SK-N-SH (cell line): ENCODE data around the gene CENPT. TPM values are rescaled to one million over a fixed set of nuclear protein-coding genes. Genes with fewer than 3 reads are reported as not detected.

Experiments
- CTCF ChIA-PET: fragments of 300-600, 350-600 bp; formaldehyde crosslinking; extraction: SDS; loops from one replicate; lab custom pipeline; 2021; lab: Yijun Ruan, JAX
- POLR2A ChIA-PET: fragments of 350-600 bp; sonication (Branson Sonifier 250); formaldehyde crosslinking; extraction: SDS; loops from one replicate; lab custom pipeline; 2020; ENCODE audit warnings: antibody characterized with exemption, inconsistent platforms; lab: Yijun Ruan, JAX
- DNase-seq: peaks from one replicate; pipeline ENCODE4 v3.0.0; 2012
- H2AFZ ChIP-seq: fragments of 200-600 bp; sonication (generic); 2 replicates; pipeline ENCODE4 v1.8.1; 2016; ENCODE audit warnings: antibody characterized with exemption, mild to moderate bottlenecking, low read depth
- H3F3A ChIP-seq: fragments of 200-600 bp; sonication (generic); replicated peaks from 2 replicates; pipeline ENCODE3; 2016; ENCODE audit warnings: antibody characterized with exemption, mild to moderate bottlenecking; ENCODE audit not compliant: insufficient read depth
- H3K27ac ChIP-seq, 2 experiments: fragments of 200-500 bp in 1 of 2; fragments of 200-600 bp in 1 of 2; sonication (Bioruptor generic) in 1 of 2; sonication (generic), shearing (Covaris generic) in 1 of 2; 2 replicates each; pipeline versions ENCODE4 v1.5.1 to v1.6.1; 2014 to 2016; ENCODE audit warnings: low read depth in 2 of 2, inconsistent platforms in 1 of 2, low read length in 1 of 2, mild to moderate bottlenecking in 1 of 2, mixed read lengths in 1 of 2
- H3K27me3 ChIP-seq: fragments of 200-600 bp; sonication (generic), shearing (Covaris generic); 2 replicates; pipeline ENCODE4 v1.6.1; 2016; ENCODE audit warnings: mixed run types; ENCODE audit not compliant: insufficient read depth
- H3K36me3 ChIP-seq, 2 experiments: fragments of 200-500 bp in 1 of 2; fragments of 200-600 bp in 1 of 2; sonication (Bioruptor generic) in 1 of 2; sonication (generic) in 1 of 2; replicated peaks in 1 of 2; 2 replicates each; pipeline versions ENCODE3 to v1.5.1; 2014 to 2016; ENCODE audit warnings: low read length in 1 of 2, mild to moderate bottlenecking in 1 of 2; ENCODE audit not compliant: insufficient read depth in 2 of 2, control insufficient read depth in 1 of 2
- H3K4me1 ChIP-seq, 2 experiments: fragments of 200-500 bp in 1 of 2; fragments of 200-600 bp in 1 of 2; sonication (Bioruptor generic) in 1 of 2; sonication (generic), shearing (Covaris generic) in 1 of 2; 2 replicates each; pipeline versions ENCODE4 v1.5.1 to v1.6.1; 2014 to 2016; ENCODE audit warnings: low read depth in 1 of 2, low read length in 1 of 2, mixed run types in 1 of 2; ENCODE audit not compliant: insufficient read depth in 2 of 2, control insufficient read depth in 1 of 2
- H3K4me2 ChIP-seq: fragments of 200-600 bp; sonication (generic), shearing (Covaris generic); 2 replicates; pipeline ENCODE4 v1.6.1; 2017; ENCODE audit warnings: mixed run types
- H3K4me3 ChIP-seq, 2 experiments: fragments of 200-500 bp in 1 of 2; fragments of 200-600 bp in 1 of 2; sonication (Bioruptor generic) in 1 of 2; sonication (generic), shearing (Covaris generic) in 1 of 2; 2 replicates each; pipeline versions ENCODE4 v1.5.1 to v1.8.1; 2014 to 2016; ENCODE audit warnings: low read depth in 2 of 2, inconsistent platforms in 1 of 2, low read length in 1 of 2, mild to moderate bottlenecking in 1 of 2, mixed read lengths in 1 of 2, moderate library complexity in 1 of 2
- H3K79me2 ChIP-seq: fragments of 200-600 bp; sonication (generic); 2 replicates; pipeline ENCODE4 v1.8.1; 2017; ENCODE audit warnings: mild to moderate bottlenecking; ENCODE audit not compliant: insufficient read depth
- H3K9ac ChIP-seq: fragments of 200-600 bp; sonication (generic); 2 replicates; pipeline ENCODE4 v1.6.1; 2017; ENCODE audit warnings: mixed run types
- H3K9me2 ChIP-seq: fragments of 200-600 bp; sonication (generic); 2 replicates; pipeline ENCODE4 v1.6.1; 2017; ENCODE audit warnings: mixed run types
- H3K9me3 ChIP-seq: fragments of 200-600 bp; sonication (generic); 2 replicates; pipeline ENCODE4 v1.6.1; 2017; ENCODE audit warnings: mixed run types, mild to moderate bottlenecking, moderate library complexity
- H4K20me1 ChIP-seq: fragments of 200-600 bp; sonication (generic); 2 replicates; pipeline ENCODE4 v1.6.1; 2017; ENCODE audit warnings: mild to moderate bottlenecking, mixed run types; ENCODE audit not compliant: insufficient read depth
- CTCF ChIP-seq: fragments of 200-600 bp; sonication (generic); IDR thresholded peaks from 2 replicates; pipeline ENCODE4 v1.6.1; 2017; ENCODE audit warnings: antibody characterized with exemption, mild to moderate bottlenecking, moderate library complexity
- ELF1 ChIP-seq: IDR thresholded peaks from 2 replicates; pipeline ENCODE4 v1.4.0; 2012
- FOSL2 ChIP-seq: IDR thresholded peaks from 2 replicates; pipeline ENCODE4 v1.4.0; 2012; ENCODE audit warnings: low read depth, mild to moderate bottlenecking, moderate library complexity, borderline replicate concordance
- FOXJ3 ChIP-seq: sonication (generic); formaldehyde crosslinking; IDR thresholded peaks from 2 replicates; pipeline ENCODE4 v1.5.1; 2020; ENCODE audit warnings: mild to moderate bottlenecking, missing genetic modification reagents
- FOXM1 ChIP-seq: IDR thresholded peaks from 2 replicates; pipeline ENCODE4 v1.4.0; 2012; ENCODE audit warnings: low read depth, mild to moderate bottlenecking
- GABPA ChIP-seq: IDR thresholded peaks from 2 replicates; pipeline ENCODE4 v1.4.0; 2012; ENCODE audit warnings: low read depth, mild to moderate bottlenecking
- JUND ChIP-seq: IDR thresholded peaks from 2 replicates; pipeline ENCODE4 v1.4.0; 2012
- MXI1 ChIP-seq: IDR thresholded peaks from 2 replicates; pipeline ENCODE4 v1.6.1; 2012; ENCODE audit warnings: mild to moderate bottlenecking, low read depth, low read length, improper control_type of control experiment
- RAD21 ChIP-seq: IDR thresholded peaks from 2 replicates; pipeline ENCODE4 v1.6.1; 2012; ENCODE audit warnings: mild to moderate bottlenecking, low read length
- RCOR1 ChIP-seq: fragments of 150-350 bp; IDR thresholded peaks from 2 replicates; pipeline ENCODE4 v1.6.1; 2017; ENCODE audit warnings: antibody characterized with exemption, low read length
- REST ChIP-seq: IDR thresholded peaks from 2 replicates; pipeline ENCODE4 v1.6.1; 2012; ENCODE audit warnings: mild to moderate bottlenecking, low read depth, low read length, moderate library complexity
- RFX5 ChIP-seq: IDR thresholded peaks from 2 replicates; pipeline ENCODE4 v1.6.1; 2012; ENCODE audit warnings: mild to moderate bottlenecking, improper control_type of control experiment, low read length
- RXRA ChIP-seq: IDR thresholded peaks from 2 replicates; pipeline ENCODE4 v1.4.0; 2012; ENCODE audit warnings: low read depth, mild to moderate bottlenecking, borderline replicate concordance
- SIN3A ChIP-seq: IDR thresholded peaks from 2 replicates; pipeline ENCODE4 v1.6.1; 2012; ENCODE audit warnings: low read depth, mild to moderate bottlenecking, low read length, moderate library complexity, borderline replicate concordance
- USF1 ChIP-seq: IDR thresholded peaks from 2 replicates; pipeline ENCODE4 v1.4.0; 2012; ENCODE audit warnings: low read depth, borderline replicate concordance
- YY1 ChIP-seq: IDR thresholded peaks from 2 replicates; pipeline ENCODE4 v1.4.0; 2012; ENCODE audit warnings: low read depth, mild to moderate bottlenecking
- WGBS: methylation state at CpG from one replicate; pipeline ENCODE4 v1.1.6; 2017; ENCODE audit warnings: low lambda C conversion rate; 5-methylcytosine and 5-hydroxymethylcytosine counted together
- polyA plus RNA-seq, 3 experiments: library from polyadenylated mRNA; depleted of rRNA; stranded (reverse); fragments of >200 nt; gene quantifications; 2 replicates each; pipeline ENCODE4 v1.2.3, GENCODE V29; 2012
- TF ChIP-seq, protein P1 (sequence below): fragments of 150-350 bp; IDR thresholded peaks from 2 replicates; pipeline ENCODE4 v1.6.1; 2017; ENCODE audit warnings: antibody characterized with exemption, low read length, low read depth, borderline replicate concordance
- TF ChIP-seq, protein P2 (sequence below): IDR thresholded peaks from 2 replicates; pipeline ENCODE4 v1.4.0; 2012; ENCODE audit warnings: low read depth

CENPT gene
- polyA plus RNA-seq, 1 of the 3 experiments (the other 2 are of a cell fraction), result 48.6 TPM

GRCh38 chr16:67782567-67783352 lies 64.7 kb downstream of the CENPT start:
- Histone ChIP-seq H3F3A (peaks cover 7% of the 10 kb centered on the region), H3K4me3 (no peak overlapping the region), H3K36me3 (peaks cover 0 to 7% of the 10 kb centered on the region in 2 experiments), H3K27me3 (no peaks in the 10 kb centered on the region), H4K20me1 (0 out of 2 replicates have a peak, but pooled peaks cover 12% of the 10 kb centered on the region), H3K4me2 (no peak overlapping the region), H3K27ac (no peak overlapping the region), H3K79me2 (peaks cover 38% of the 10 kb centered on the region), H3K9ac (no peak overlapping the region), H3K9me2 (no peaks in the 10 kb centered on the region), H2AFZ (no peak overlapping the region), H3K4me1 (no peaks in the 10 kb centered on the region; a peak in 1 of 4 replicates), H3K9me3 (no peaks in the 10 kb centered on the region)
- WGBS, result 95% methylated on average over 12 of the region's 12 CpGs
- POLR2A ChIA-PET, result interaction anchor here (1.0 kb wide), 1 partner anchor 24 kb away, joined by 3 read pairs; the partner anchor contains the start of genes RANBP10 and TSNAXIP1
- CTCF ChIA-PET, result interaction anchor here (0.7 to 1.4 kb wide), 4 partner anchors 13 to 151 kb away, joined by 3 to 5 read pairs (median 3); no protein-coding TSS in a partner anchor
- DNase-seq, result no peak
- TF ChIP-seq RFX5, result no peak
- no peak for TF ChIP-seq SIN3A
- no peak for TF ChIP-seq RXRA
- TF ChIP-seq, protein P1, sequence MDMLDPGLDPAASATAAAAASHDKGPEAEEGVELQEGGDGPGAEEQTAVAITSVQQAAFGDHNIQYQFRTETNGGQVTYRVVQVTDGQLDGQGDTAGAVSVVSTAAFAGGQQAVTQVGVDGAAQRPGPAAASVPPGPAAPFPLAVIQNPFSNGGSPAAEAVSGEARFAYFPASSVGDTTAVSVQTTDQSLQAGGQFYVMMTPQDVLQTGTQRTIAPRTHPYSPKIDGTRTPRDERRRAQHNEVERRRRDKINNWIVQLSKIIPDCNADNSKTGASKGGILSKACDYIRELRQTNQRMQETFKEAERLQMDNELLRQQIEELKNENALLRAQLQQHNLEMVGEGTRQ, result no peak
- no peak for TF ChIP-seq GABPA
- no peak for TF ChIP-seq YY1
- no peak for TF ChIP-seq FOXM1
- TF ChIP-seq FOSL2, result no peak
- TF ChIP-seq USF1, result no peak
- TF ChIP-seq RAD21, result no peak
- TF ChIP-seq JUND, result no peak
- no peak for TF ChIP-seq ELF1
- no peak for TF ChIP-seq REST
- TF ChIP-seq, protein P2, sequence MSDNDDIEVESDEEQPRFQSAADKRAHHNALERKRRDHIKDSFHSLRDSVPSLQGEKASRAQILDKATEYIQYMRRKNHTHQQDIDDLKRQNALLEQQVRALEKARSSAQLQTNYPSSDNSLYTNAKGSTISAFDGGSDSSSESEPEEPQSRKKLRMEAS, result no peak
- TF ChIP-seq MXI1, result no peak
- no peak for TF ChIP-seq FOXJ3 (CRISPR knock-in tag)
- no peak for TF ChIP-seq CTCF
- TF ChIP-seq RCOR1, result no peak
